Measurements from ENCODE around the gene ECE1. TPM values are rescaled to one million over a fixed set of nuclear protein-coding genes. Genes with fewer than 3 reads are reported as not detected.

ECE1 gene
- total RNA-seq, 1 donor from 2014 or later = 15.2 TPM

- peak; percentile 78 for DNase-seq (ENCODE audit: low spot score)
These were observed 44.2 kb upstream of the ECE1 start for GRCh38 chr1:21334214-21335087.

GRCh38 chr1:21333824-21334213 lies 43.6 kb upstream of the ECE1 start:
- Histone ChIP-seq H3K4me2 (no peak overlapping the region), H3K36me3 (no peaks in the 10 kb centered on the region), H4K20me1 (ENCODE audit: low read depth) (peaks cover 48% of the 10 kb centered on the region), H3K79me2 (ENCODE audit: low read depth) (no peaks in the 10 kb centered on the region), H3K9me3 (ENCODE audit: low read depth) (no peaks in the 10 kb centered on the region), H3K27ac (no peak overlapping the region), H3K9ac (no peak overlapping the region), H3K4me3 (no peak overlapping the region), H3F3A (ENCODE audit: low read depth) (no peaks in the 10 kb centered on the region), H3K4me1 (peaks cover 6% of the 10 kb centered on the region), H2AFZ (replicated peaks) (no peak overlapping the region), H3K27me3 (peaks cover 6% of the 10 kb centered on the region)
- H3K27me3 Mint-ChIP-seq (ENCODE audit: insufficient read depth, low read depth) = peaks cover under 1% of the 10 kb centered on the region
- TF ChIP-seq EZH2 (IDR thresholded peaks at IDR 0.05) = no peak
- TF ChIP-seq EZH2phosphoT487 (IDR thresholded peaks at IDR 0.05) = no peak
- TF ChIP-seq CTCF (IDR thresholded peaks at IDR 0.05) = no peak
- H3K9me3 Mint-ChIP-seq = no peaks in the 10 kb centered on the region
- no peak overlapping the region for H3K27ac Mint-ChIP-seq
- H3K4me3 Mint-ChIP-seq = no peak overlapping the region
- DNase-seq (ENCODE audit: low spot score) = no peak
- peaks cover 67% of the 10 kb centered on the region for H3K4me1 Mint-ChIP-seq
- H3K36me3 Mint-ChIP-seq = no peaks in the 10 kb centered on the region

More at GRCh38 chr1:21334214-21335087, 44.2 kb upstream of the ECE1 start:
- no peaks in the 10 kb centered on the region for H3K9me3 ChIP-seq (ENCODE audit: low read depth)
- H3K4me2 ChIP-seq = peak overlapping the region; percentile 66
- no peak for TF ChIP-seq EZH2 (IDR thresholded peaks at IDR 0.05)
- no peak for TF ChIP-seq EZH2phosphoT487 (IDR thresholded peaks at IDR 0.05)
- TF ChIP-seq CTCF (IDR thresholded peaks at IDR 0.05) = peak; percentile 79
- peaks cover 6% of the 10 kb centered on the region for H3K4me1 ChIP-seq
- Mint-ChIP-seq H3K4me1 (peaks cover 61% of the 10 kb centered on the region), H3K27me3 (ENCODE audit: insufficient read depth, low read depth) (no peaks in the 10 kb centered on the region), H3K27ac (peak overlapping the region; percentile 92), H3K4me3 (peak overlapping the region; percentile 48), H3K36me3 (no peaks in the 10 kb centered on the region), H3K9me3 (no peaks in the 10 kb centered on the region)
- H3K27me3 ChIP-seq = peaks cover 6% of the 10 kb centered on the region
- no peak overlapping the region for H3K9ac ChIP-seq
- H3K79me2 ChIP-seq (ENCODE audit: low read depth) = no peaks in the 10 kb centered on the region
- no peaks in the 10 kb centered on the region for H3K36me3 ChIP-seq
- H3K4me3 ChIP-seq = peak overlapping the region; percentile 22
- peaks cover 48% of the 10 kb centered on the region for H4K20me1 ChIP-seq (ENCODE audit: low read depth)
- H3K27ac ChIP-seq = no peak overlapping the region
- no peaks in the 10 kb centered on the region for H3F3A ChIP-seq (ENCODE audit: low read depth)
- H2AFZ ChIP-seq (replicated peaks) = peak overlapping the region; percentile 70

- H2AFZ ChIP-seq (replicated peaks) = no peak overlapping the region
- H3F3A ChIP-seq (ENCODE audit: low read depth) = peaks cover 2% of the 10 kb centered on the region
- TF ChIP-seq CTCF (IDR thresholded peaks at IDR 0.05) = no peak
- no peak for TF ChIP-seq EZH2 (IDR thresholded peaks at IDR 0.05)
- no peak for TF ChIP-seq EZH2phosphoT487 (IDR thresholded peaks at IDR 0.05)
- Mint-ChIP-seq H3K4me1 (peaks cover 68% of the 10 kb centered on the region), H3K27ac (peak overlapping the region; percentile 63), H3K4me3 (no peak overlapping the region), H3K9me3 (peaks cover 2% of the 10 kb centered on the region), H3K27me3 (ENCODE audit: insufficient read depth, low read depth) (peaks cover 2% of the 10 kb centered on the region), H3K36me3 (no peaks in the 10 kb centered on the region)
- no peak overlapping the region for H3K4me2 ChIP-seq
- no peak overlapping the region for H3K9ac ChIP-seq
- peaks cover 42% of the 10 kb centered on the region for H4K20me1 ChIP-seq (ENCODE audit: low read depth)
- DNase-seq (ENCODE audit: low spot score) = no peak
- H3K79me2 ChIP-seq (ENCODE audit: low read depth) = no peaks in the 10 kb centered on the region
- H3K9me3 ChIP-seq (ENCODE audit: low read depth) = no peaks in the 10 kb centered on the region
- H3K4me1 ChIP-seq = peaks cover 6% of the 10 kb centered on the region
- no peak overlapping the region for H3K4me3 ChIP-seq
- no peak overlapping the region for H3K27ac ChIP-seq
- peaks cover 6% of the 10 kb centered on the region for H3K27me3 ChIP-seq
- no peaks in the 10 kb centered on the region for H3K36me3 ChIP-seq
These were observed 42.5 kb upstream of the ECE1 start for GRCh38 chr1:21332554-21333311.
